SU-DHL-6 (cell line): ENCODE results near the gene ESF1.

Experiments used
- H2AFZ ChIP-seq: fragments of 200-600 bp; sonication (generic); 2 replicates; pipeline ENCODE4 v1.6.1; 2014; ENCODE audit warnings: low read depth, mild to moderate bottlenecking, moderate library complexity, mixed read lengths, antibody characterized with exemption, low read length; ENCODE audit not compliant: severe bottlenecking
- H3F3A ChIP-seq: fragments of 200-600 bp; shearing (Covaris generic); 2 replicates; pipeline ENCODE4 v1.6.0; 2016; ENCODE audit warnings: antibody characterized with exemption, mild to moderate bottlenecking; ENCODE audit not compliant: insufficient read depth
- H3K27ac ChIP-seq: fragments of 200-600 bp; sonication (generic); 2 replicates; pipeline ENCODE4 v1.5.1; 2016; ENCODE audit warnings: low read depth, mild to moderate bottlenecking, low read length, moderate library complexity, mixed read lengths
- H3K27me3 ChIP-seq: fragments of 200-600 bp; sonication (generic), shearing (Covaris generic); 2 replicates; pipeline ENCODE4 v1.6.0; 2014; ENCODE audit warnings: mild to moderate bottlenecking, low read length
- H3K36me3 ChIP-seq: fragments of 200-600 bp; sonication (generic); 2 replicates; pipeline ENCODE4 v1.6.1; 2014; ENCODE audit warnings: mild to moderate bottlenecking, low read length, mixed read lengths
- H3K4me2 ChIP-seq: fragments of 300-600, 200-600 bp; shearing (Covaris generic), sonication (generic); 2 replicates; pipeline ENCODE4 v1.6.0; 2014; ENCODE audit warnings: low read length, low read depth, mild to moderate bottlenecking; ENCODE audit not compliant: poor library complexity, severe bottlenecking
- H3K4me3 ChIP-seq: fragments of 200-600 bp; sonication (generic); 2 replicates; pipeline ENCODE4 v1.5.1; 2014; ENCODE audit warnings: antibody characterized with exemption, low read length, mild to moderate bottlenecking, mixed read lengths; ENCODE audit not compliant: insufficient read depth, poor library complexity, severe bottlenecking
- H3K79me2 ChIP-seq: fragments of 200-600 bp; sonication (generic); 2 replicates; pipeline ENCODE4 v1.6.1; 2014; ENCODE audit warnings: mild to moderate bottlenecking, low read length, moderate library complexity; ENCODE audit not compliant: insufficient read depth
- H3K9ac ChIP-seq: fragments of 200-600 bp; sonication (generic); 2 replicates; pipeline ENCODE4 v1.7.0; 2014; ENCODE audit warnings: mild to moderate bottlenecking, low read length
- H3K9me2 ChIP-seq: fragments of 200-600 bp; sonication (generic); replicated peaks from 2 replicates; pipeline ENCODE4 v1.6.1; 2014; ENCODE audit warnings: low read length; ENCODE audit not compliant: insufficient read depth
- H3K9me3 ChIP-seq: fragments of 200-600 bp; sonication (generic); 2 replicates; pipeline ENCODE4 v1.6.1; 2014; ENCODE audit warnings: low read length, mixed read lengths; ENCODE audit not compliant: insufficient read depth
- H4K20me1 ChIP-seq: fragments of 200-600 bp; sonication (generic); 2 replicates; pipeline ENCODE4 v1.6.1; 2014; ENCODE audit warnings: low read depth, mild to moderate bottlenecking, antibody characterized with exemption, low read length, moderate library complexity, mixed read lengths
- EZH2phosphoT487 ChIP-seq: fragments of 200-600 bp; sonication (generic), shearing (Covaris generic); conservative IDR thresholded peaks from 2 replicates; pipeline ENCODE4 v1.6.1; 2018; ENCODE audit warnings: mild to moderate bottlenecking, antibody characterized with exemption, low read length, moderate library complexity, mixed read lengths
- TF ChIP-seq, protein P1 (sequence below): fragments of 200-600 bp; sonication (generic); IDR thresholded peaks from one replicate; pipeline ENCODE4 v1.5.1; 2017; ENCODE audit warnings: antibody characterized with exemption, mild to moderate bottlenecking, low read length, moderate library complexity; ENCODE audit not compliant: insufficient read depth, poor library complexity, severe bottlenecking

ESF1 gene

DNA sequence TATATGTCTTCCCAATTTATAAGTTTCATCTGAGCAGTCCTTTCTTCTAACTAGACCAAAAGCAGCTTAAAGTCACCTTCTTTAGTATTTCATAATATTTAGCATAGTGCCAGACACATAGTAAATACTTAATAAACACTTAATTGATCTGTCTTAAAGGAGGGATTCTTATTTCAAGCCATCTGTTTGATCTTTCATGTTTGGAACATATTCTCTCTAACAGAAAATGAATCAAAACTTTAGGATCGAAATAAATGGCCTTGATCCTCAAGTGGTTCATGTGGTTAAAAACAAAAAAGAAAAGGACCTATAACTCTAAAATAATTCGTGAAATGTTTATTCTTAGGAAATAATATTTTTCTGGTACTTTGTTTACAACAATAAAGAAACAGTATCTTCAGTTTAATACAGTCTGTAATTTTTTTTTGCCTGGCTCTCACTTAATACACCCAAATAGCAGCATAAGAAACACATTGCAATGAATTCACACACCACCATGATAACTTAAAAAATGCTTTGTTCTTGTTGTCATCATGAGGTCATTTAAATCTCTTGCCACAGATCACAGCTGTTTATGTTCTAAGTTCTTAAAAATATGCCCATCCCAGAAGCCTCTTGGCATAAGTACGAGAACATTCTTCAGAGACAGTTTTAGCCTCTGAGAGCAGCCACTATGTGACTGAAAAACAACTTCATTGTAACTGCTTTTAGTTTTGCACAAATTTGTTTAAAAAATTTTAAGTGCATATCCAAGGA lies 48.1 kb downstream of the ESF1 start:
- Histone ChIP-seq H3F3A (no peaks in the 10 kb centered on the region), H3K4me2 (no peak overlapping the region), H3K4me3 (no peak overlapping the region), H4K20me1 (no peaks in the 10 kb centered on the region), H3K27ac (no peak overlapping the region), H3K9me2 (no peaks in the 10 kb centered on the region), H3K79me2 (no peaks in the 10 kb centered on the region), H3K9ac (no peak overlapping the region), H3K9me3 (peaks cover 10% of the 10 kb centered on the region; the same call in 1 of the 2 replicates), H3K27me3 (no peaks in the 10 kb centered on the region), H3K36me3 (peaks cover 9% of the 10 kb centered on the region; the same call in 1 of the 2 replicates), H2AFZ (no peak overlapping the region)
- TF ChIP-seq, protein P1, sequence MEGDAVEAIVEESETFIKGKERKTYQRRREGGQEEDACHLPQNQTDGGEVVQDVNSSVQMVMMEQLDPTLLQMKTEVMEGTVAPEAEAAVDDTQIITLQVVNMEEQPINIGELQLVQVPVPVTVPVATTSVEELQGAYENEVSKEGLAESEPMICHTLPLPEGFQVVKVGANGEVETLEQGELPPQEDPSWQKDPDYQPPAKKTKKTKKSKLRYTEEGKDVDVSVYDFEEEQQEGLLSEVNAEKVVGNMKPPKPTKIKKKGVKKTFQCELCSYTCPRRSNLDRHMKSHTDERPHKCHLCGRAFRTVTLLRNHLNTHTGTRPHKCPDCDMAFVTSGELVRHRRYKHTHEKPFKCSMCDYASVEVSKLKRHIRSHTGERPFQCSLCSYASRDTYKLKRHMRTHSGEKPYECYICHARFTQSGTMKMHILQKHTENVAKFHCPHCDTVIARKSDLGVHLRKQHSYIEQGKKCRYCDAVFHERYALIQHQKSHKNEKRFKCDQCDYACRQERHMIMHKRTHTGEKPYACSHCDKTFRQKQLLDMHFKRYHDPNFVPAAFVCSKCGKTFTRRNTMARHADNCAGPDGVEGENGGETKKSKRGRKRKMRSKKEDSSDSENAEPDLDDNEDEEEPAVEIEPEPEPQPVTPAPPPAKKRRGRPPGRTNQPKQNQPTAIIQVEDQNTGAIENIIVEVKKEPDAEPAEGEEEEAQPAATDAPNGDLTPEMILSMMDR = no peak
- no peak for TF ChIP-seq EZH2phosphoT487

GRCh38 chr20:13735826-13736225 lies 48.9 kb downstream of the ESF1 start:
- H3K79me2 ChIP-seq = no peaks in the 10 kb centered on the region
- TF ChIP-seq EZH2phosphoT487 = no peak
- TF ChIP-seq, protein P1 = no peak
- no peaks in the 10 kb centered on the region for H3F3A ChIP-seq
- no peak overlapping the region for H2AFZ ChIP-seq
- H3K9ac ChIP-seq = no peak overlapping the region
- H3K4me2 ChIP-seq = no peak overlapping the region
- H3K9me3 ChIP-seq = peaks cover 6% of the 10 kb centered on the region; the same call in 1 of the 2 replicates
- H3K9me2 ChIP-seq = no peaks in the 10 kb centered on the region
- no peak overlapping the region for H3K27ac ChIP-seq
- H4K20me1 ChIP-seq = no peaks in the 10 kb centered on the region
- H3K36me3 ChIP-seq = peaks cover 9% of the 10 kb centered on the region; the same call in 1 of the 2 replicates
- no peak overlapping the region for H3K4me3 ChIP-seq
- no peaks in the 10 kb centered on the region for H3K27me3 ChIP-seq

DNA sequence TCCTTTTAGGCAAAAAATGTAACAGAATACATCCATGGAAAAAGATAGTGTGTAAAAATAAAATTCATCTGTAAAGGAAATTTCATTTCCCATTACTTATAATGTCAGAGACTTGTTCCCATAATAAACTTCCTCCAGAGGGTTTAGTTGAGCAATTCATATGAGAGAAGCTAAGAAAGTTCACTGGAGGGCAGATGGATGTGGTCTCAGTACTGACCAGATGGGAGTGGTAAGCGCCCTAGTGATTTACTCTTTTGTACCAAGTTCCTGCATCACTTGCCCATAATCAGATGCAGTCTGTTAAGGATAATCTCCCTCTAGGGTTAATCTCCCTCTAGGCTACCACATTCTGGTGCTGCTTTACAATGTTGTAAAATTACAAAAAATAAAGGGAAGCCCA lies 61.7 kb downstream of the ESF1 start:
- Histone ChIP-seq H3F3A (no peaks in the 10 kb centered on the region), H3K27ac (no peak overlapping the region)

More for the DNA sequence above, 61.7 kb downstream of the ESF1 start:
- Histone ChIP-seq H3K9me3 (no peaks in the 10 kb centered on the region), H3K36me3 (peaks cover 11% of the 10 kb centered on the region; the same call in 1 of the 2 replicates), H3K9ac (no peak overlapping the region), H3K79me2 (no peaks in the 10 kb centered on the region), H2AFZ (no peak overlapping the region), H4K20me1 (no peaks in the 10 kb centered on the region), H3K4me2 (no peak overlapping the region), H3K4me3 (no peak overlapping the region), H3K27me3 (no peaks in the 10 kb centered on the region), H3K9me2 (no peaks in the 10 kb centered on the region)
- TF ChIP-seq, protein P1 = no peak
- TF ChIP-seq EZH2phosphoT487 = no peak
